GM23248 (cell line): ENCODE results near the gene WTIP. TPM values are rescaled to one million over a fixed set of nuclear protein-coding genes. Genes with fewer than 3 reads are reported as not detected.
"Not testable (repeated sequence)": the region's sequence is repeated elsewhere in the genome, so short reads cannot be mapped to it uniquely, and the experiment has no call there.

ENCODE experiments used
- DNase-seq: peaks from one replicate; pipeline ENCODE4 v3.0.0-alpha.2; 2015
- H2AFZ ChIP-seq: fragments of 200-600 bp; sonication (generic); 2 replicates; pipeline ENCODE4 v1.6.1; 2016; ENCODE audit warnings: antibody characterized with exemption
- H3F3A ChIP-seq: fragments of 200-600 bp; sonication (generic); 2 replicates; pipeline ENCODE4 v1.6.1; 2016; ENCODE audit warnings: mild to moderate bottlenecking, antibody characterized with exemption, mixed run types; ENCODE audit not compliant: insufficient read depth
- H3K27ac ChIP-seq: fragments of 200-600 bp; sonication (generic); 2 replicates; pipeline ENCODE4 v1.5.1; 2016; ENCODE audit warnings: mild to moderate bottlenecking
- H3K27me3 ChIP-seq: fragments of 200-600 bp; sonication (generic); replicated peaks from 2 replicates; pipeline ENCODE4 v1.6.1; 2016; ENCODE audit warnings: mild to moderate bottlenecking; ENCODE audit not compliant: insufficient read depth
- H3K36me3 ChIP-seq: fragments of 200-600 bp; sonication (generic); 2 replicates; pipeline ENCODE4 v1.6.1; 2016; ENCODE audit warnings: low read depth, mild to moderate bottlenecking
- H3K4me1 ChIP-seq: fragments of 200-600 bp; sonication (generic); 2 replicates; pipeline ENCODE4 v1.6.1; 2016; ENCODE audit warnings: mild to moderate bottlenecking; ENCODE audit not compliant: insufficient read depth
- H3K4me2 ChIP-seq: fragments of 200-600 bp; sonication (generic); one replicate; pipeline ENCODE4 v1.6.1; 2016; ENCODE audit warnings: mild to moderate bottlenecking; ENCODE audit not compliant: unreplicated experiment
- H3K4me3 ChIP-seq: fragments of 200-600 bp; sonication (generic); 2 replicates; pipeline ENCODE4 v1.5.1; 2016; ENCODE audit warnings: mild to moderate bottlenecking
- H3K79me2 ChIP-seq: fragments of 200-600 bp; sonication (generic); 2 replicates; pipeline ENCODE4 v1.6.1; 2016; ENCODE audit warnings: mild to moderate bottlenecking; ENCODE audit not compliant: insufficient read depth
- H3K9ac ChIP-seq: fragments of 200-600 bp; sonication (generic); 2 replicates; pipeline ENCODE4 v1.6.1; 2016; ENCODE audit warnings: mild to moderate bottlenecking
- H3K9me2 ChIP-seq: fragments of 200-600 bp; sonication (generic); 2 replicates; pipeline ENCODE4 v1.6.1; 2016; ENCODE audit warnings: mixed run types, mild to moderate bottlenecking, moderate library complexity; ENCODE audit not compliant: insufficient read depth
- H3K9me3 ChIP-seq: fragments of 200-600 bp; sonication (generic); one replicate; pipeline ENCODE4 v1.6.1; 2017; ENCODE audit warnings: low read depth
- H4K20me1 ChIP-seq: fragments of 200-600 bp; sonication (generic); 2 replicates; pipeline ENCODE4 v1.6.0; 2016; ENCODE audit not compliant: insufficient read depth
- EZH2 ChIP-seq: fragments of 200-600 bp; sonication (generic); IDR thresholded peaks from 2 replicates; pipeline ENCODE4 v1.6.1; 2018; ENCODE audit warnings: antibody characterized with exemption, mild to moderate bottlenecking; ENCODE audit not compliant: insufficient read depth, poor library complexity, severe bottlenecking
- EZH2phosphoT487 ChIP-seq: fragments of 200-600 bp; sonication (generic); IDR thresholded peaks from 2 replicates; pipeline ENCODE4 v1.6.1; 2018; ENCODE audit warnings: antibody characterized with exemption, moderate library complexity, mild to moderate bottlenecking, low read depth; ENCODE audit not compliant: insufficient read depth
- WGBS, 2 experiments: methylation state at CpG; one replicate each; pipeline ENCODE4 v1.1.6; 2015 to 2017; ENCODE audit warnings: low lambda C conversion rate in 2 of 2, low coverage in 1 of 2; ENCODE audit errors: missing lambda C conversion rate in 2 of 2; 5-methylcytosine and 5-hydroxymethylcytosine counted together
- in situ Hi-C: fragments of 300-500 bp; cut with MboI; formaldehyde crosslinking; loops from 2 replicates; pipeline ENCODE4 v1.15.0; 2020
- polyA plus RNA-seq: library from polyadenylated mRNA; unstranded; fragments of >200 nt; fragmentation: Nextera tagmentation; extraction: Ambion mirVana; gene quantifications from 2 replicates; pipeline ENCODE4 v1.2.1, GENCODE V29; 2016
- total RNA-seq: library from RNA; depleted of rRNA; stranded (reverse); fragments of >200 nt; shearing (Covaris generic); gene quantifications from 2 replicates; pipeline ENCODE4 v1.2.3, GENCODE V29; 2014

Gene WTIP
- total and polyA plus RNA-seq, 2 experiments from 2014 or later, result 2.2 to 35.2 TPM

DNA sequence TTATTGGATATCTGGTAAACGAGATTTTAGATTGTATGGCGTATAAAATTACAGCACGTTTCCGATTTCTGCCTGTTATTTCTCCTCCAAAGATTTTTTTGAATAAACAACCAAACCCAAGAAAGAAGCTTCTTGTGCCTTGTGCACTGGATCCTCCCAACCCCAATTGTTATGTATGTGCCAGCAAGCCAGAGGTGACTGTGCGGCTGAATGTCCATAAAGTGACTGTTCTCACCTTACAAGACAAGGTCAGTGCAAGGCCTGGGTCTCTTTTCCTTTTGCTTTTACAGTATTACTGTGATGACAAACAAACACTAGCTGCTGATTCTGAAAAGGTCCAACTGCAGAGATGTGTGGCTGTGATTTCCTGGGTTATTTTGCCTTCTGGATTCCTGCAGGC, 22.9 kb upstream of the WTIP start:
- no peaks in the 10 kb centered on the region for H3K9me3 ChIP-seq
- no peaks in the 10 kb centered on the region for H3K9me2 ChIP-seq
- H3K27me3 ChIP-seq, result no peaks in the 10 kb centered on the region
- peaks cover 82% of the 10 kb centered on the region for H3K79me2 ChIP-seq
- TF ChIP-seq EZH2phosphoT487, result no peak
- no peak for TF ChIP-seq EZH2
- no peak overlapping the region for H2AFZ ChIP-seq
- no peak for DNase-seq
- no peaks in the 10 kb centered on the region for H4K20me1 ChIP-seq
- 80 to 83% methylated on average over 5 of the region's 5 CpGs for WGBS, 2 experiments
- H3K36me3 ChIP-seq, result peaks cover 65% of the 10 kb centered on the region
- no peak overlapping the region for H3K4me3 ChIP-seq
- no peak overlapping the region for H3K27ac ChIP-seq
- peaks cover 25% of the 10 kb centered on the region for H3K4me1 ChIP-seq
- in situ Hi-C loops, result no loop called here
- H3F3A ChIP-seq, result peaks cover 40% of the 10 kb centered on the region
- H3K4me2 ChIP-seq, result no peak overlapping the region
- no peak overlapping the region for H3K9ac ChIP-seq

DNA sequence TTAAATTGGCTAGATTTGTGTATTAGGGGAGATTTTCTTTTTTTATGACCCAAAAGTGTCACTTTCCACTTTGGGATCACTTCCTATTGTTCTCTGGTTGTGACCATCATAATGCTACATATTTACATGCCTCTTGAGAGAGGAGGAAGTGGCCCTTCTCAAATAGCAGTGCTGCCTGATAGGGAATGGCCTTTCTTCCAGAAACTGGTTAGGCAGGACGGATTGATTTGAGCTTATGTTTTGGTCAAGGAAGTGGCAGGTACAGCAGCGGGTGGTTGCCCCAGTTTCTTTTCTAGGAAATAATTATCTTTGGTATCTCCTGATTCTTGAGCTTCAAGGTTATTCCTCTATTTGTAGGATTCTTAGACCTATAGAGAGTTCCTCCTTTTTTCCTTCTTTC, 21.9 kb upstream of the WTIP start:
- no peak overlapping the region for H3K4me2 ChIP-seq
- H4K20me1 ChIP-seq, result no peaks in the 10 kb centered on the region
- H2AFZ ChIP-seq, result no peak overlapping the region
- in situ Hi-C loops, result no loop called here
- no peaks in the 10 kb centered on the region for H3K9me3 ChIP-seq
- peaks cover 91% of the 10 kb centered on the region for H3K79me2 ChIP-seq
- WGBS, 2 experiments, result 98 to 100% methylated on average over 2 of the region's 2 CpGs
- no peaks in the 10 kb centered on the region for H3K9me2 ChIP-seq
- H3K27me3 ChIP-seq, result no peaks in the 10 kb centered on the region
- H3F3A ChIP-seq, result peaks cover 31% of the 10 kb centered on the region
- no peak overlapping the region for H3K4me3 ChIP-seq
- DNase-seq, result no peak
- no peak overlapping the region for H3K9ac ChIP-seq
- no peak for TF ChIP-seq EZH2
- TF ChIP-seq EZH2phosphoT487, result no peak
- H3K27ac ChIP-seq, result no peak overlapping the region
- H3K36me3 ChIP-seq, result peaks cover 73% of the 10 kb centered on the region
- H3K4me1 ChIP-seq, result peaks cover 16% of the 10 kb centered on the region

DNA sequence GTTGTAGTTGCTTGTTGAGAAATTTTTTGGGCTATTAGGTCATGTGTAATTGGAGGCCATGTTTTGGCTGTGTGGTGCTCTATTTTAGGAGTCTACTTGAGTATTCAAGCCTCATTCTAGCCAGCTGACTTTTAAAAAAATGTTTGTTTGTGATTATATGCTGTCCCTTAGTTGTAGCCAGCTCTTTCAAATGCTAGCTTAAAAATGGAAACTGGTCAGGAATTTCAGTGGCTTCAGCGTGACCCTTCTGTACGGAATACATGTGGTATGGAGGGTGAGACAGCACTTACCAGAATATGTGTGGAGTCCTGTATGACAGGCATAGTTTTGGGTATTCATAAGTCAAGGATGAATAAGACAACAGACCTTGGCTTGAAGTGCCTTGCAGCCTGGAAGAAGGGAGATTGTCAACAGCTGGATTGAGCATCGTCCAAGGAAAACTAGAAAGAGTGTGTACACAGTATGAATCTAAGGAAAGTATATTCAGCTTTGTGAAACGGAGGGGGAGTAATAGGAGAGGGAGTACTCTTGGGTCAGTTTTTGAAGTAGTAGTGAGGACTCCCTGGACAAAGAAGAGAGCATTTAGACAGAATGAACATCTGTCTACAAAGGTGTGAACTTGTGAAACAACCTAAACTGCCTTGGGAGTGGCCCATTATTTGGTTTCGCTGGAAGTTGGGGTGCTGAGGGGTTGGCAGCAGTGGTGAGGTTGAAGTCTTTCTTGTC, 20.0 kb upstream of the WTIP start:
- Histone ChIP-seq H3K79me2 (peaks cover 94% of the 10 kb centered on the region), H3K27ac (peak overlapping the region; percentile 33), H3K27me3 (no peaks in the 10 kb centered on the region), H3F3A (peaks cover 20% of the 10 kb centered on the region), H3K9me3 (no peaks in the 10 kb centered on the region), H3K9ac (no peak overlapping the region), H3K4me2 (no peak overlapping the region), H3K36me3 (peaks cover 77% of the 10 kb centered on the region), H3K4me1 (peaks cover 12% of the 10 kb centered on the region), H2AFZ (no peak overlapping the region), H4K20me1 (no peaks in the 10 kb centered on the region), H3K4me3 (no peak overlapping the region), H3K9me2 (no peaks in the 10 kb centered on the region)
- in situ Hi-C loops, result no loop called here
- WGBS, 2 experiments, result 75 to 77% methylated on average over 5 of the region's 5 CpGs
- peak; percentile 42 for DNase-seq
- TF ChIP-seq EZH2 (no peak), EZH2phosphoT487 (no peak)

DNA sequence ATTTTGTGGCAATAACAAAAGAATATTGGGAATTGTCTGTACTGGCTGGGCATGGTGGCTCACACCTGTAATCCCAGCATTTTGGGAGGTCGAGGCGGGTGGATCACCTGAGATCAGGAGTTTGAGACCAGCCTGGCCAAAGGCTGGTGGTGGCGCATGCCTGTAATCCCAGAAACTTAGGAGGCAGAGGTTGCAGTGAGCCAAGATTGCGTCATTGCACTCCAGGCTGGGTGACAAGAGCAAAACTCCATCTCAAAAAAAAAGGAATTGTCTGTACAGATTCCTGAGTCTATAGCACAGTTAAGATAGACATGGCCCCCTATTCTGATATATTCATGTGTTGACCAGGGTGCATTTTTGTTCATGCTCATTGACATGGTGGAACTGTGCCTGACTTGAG, 16.8 kb upstream of the WTIP start:
- H3K4me2 ChIP-seq, H3K27ac ChIP-seq, H4K20me1 ChIP-seq, H2AFZ ChIP-seq, DNase-seq, H3K27me3 ChIP-seq, H3K4me3 ChIP-seq, H3K9me3 ChIP-seq, in situ Hi-C loops, H3K9me2 ChIP-seq, H3K9ac ChIP-seq: not testable (repeated sequence)
- Histone ChIP-seq H3K36me3 (peaks cover 74% of the 10 kb centered on the region), H3F3A (peaks cover 25% of the 10 kb centered on the region), H3K79me2 (peaks cover 73% of the 10 kb centered on the region), H3K4me1 (peaks cover 12% of the 10 kb centered on the region)
- 89 to 96% methylated on average over 4 of the region's 4 CpGs for WGBS, 2 experiments

DNA sequence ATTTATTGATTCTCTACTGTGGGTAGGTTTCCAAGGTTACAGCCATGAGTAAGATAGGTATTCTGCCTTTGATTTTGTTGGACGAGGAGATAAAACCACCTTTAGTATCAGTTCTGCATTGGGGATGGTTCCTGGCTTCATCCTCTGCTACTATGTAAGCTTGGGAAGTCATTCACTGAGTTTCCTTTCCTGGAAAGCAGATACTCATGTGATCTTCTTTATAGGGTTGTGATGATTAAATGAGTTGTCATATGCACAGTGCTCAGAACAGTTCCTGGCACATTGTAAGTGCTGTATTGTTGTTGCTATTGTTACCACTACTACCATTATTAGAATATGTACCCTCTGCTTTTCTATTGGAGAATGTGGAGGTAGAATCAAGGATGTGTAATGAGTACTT, 13.1 kb upstream of the WTIP start:
- TF ChIP-seq EZH2phosphoT487, result no peak
- no peak for TF ChIP-seq EZH2
- H3K27me3 ChIP-seq, result no peaks in the 10 kb centered on the region
- H3K79me2 ChIP-seq, result peaks cover 37% of the 10 kb centered on the region
- no peak overlapping the region for H3K4me3 ChIP-seq
- H3K9me2 ChIP-seq, result no peaks in the 10 kb centered on the region
- DNase-seq, result peak; percentile 44
- H4K20me1 ChIP-seq, result no peaks in the 10 kb centered on the region
- peaks cover 21% of the 10 kb centered on the region for H3F3A ChIP-seq
- 93 to 97% methylated on average over 1 of the region's 1 CpG for WGBS, 2 experiments
- H3K27ac ChIP-seq, result no peak overlapping the region
- no peaks in the 10 kb centered on the region for H3K9me3 ChIP-seq
- H3K4me2 ChIP-seq, result no peak overlapping the region
- no peak overlapping the region for H2AFZ ChIP-seq
- no peaks in the 10 kb centered on the region for H3K4me1 ChIP-seq
- in situ Hi-C loops, result no loop called here
- H3K36me3 ChIP-seq, result peaks cover 70% of the 10 kb centered on the region
- H3K9ac ChIP-seq, result no peak overlapping the region

DNA sequence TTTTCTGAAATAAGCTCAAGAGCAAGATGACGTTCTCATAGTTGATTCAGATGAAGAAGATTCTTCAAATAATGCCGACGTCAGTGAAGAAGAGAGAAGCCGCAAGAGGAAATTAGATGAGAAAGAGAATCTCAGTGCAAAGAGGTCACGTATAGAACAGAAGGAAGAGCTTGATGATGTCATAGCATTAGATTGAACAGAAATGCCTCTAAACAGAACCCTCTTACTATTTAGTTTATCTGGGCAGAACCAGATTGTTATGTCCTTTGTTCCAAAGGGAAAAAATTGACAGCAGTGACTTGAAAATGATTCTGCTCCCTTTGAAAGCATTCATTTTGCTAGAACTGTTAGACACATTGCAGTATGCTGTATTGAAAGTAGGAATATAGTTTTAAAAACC, 12.5 kb upstream of the WTIP start:
- H2AFZ ChIP-seq, H3K27me3 ChIP-seq, H3K27ac ChIP-seq, H4K20me1 ChIP-seq, H3K4me3 ChIP-seq, DNase-seq, H3K4me2 ChIP-seq, in situ Hi-C loops, H3K9ac ChIP-seq, H3K9me3 ChIP-seq, H3K4me1 ChIP-seq, H3K9me2 ChIP-seq: not testable (repeated sequence)
- Histone ChIP-seq H3K36me3 (peaks cover 64% of the 10 kb centered on the region), H3K79me2 (peaks cover 31% of the 10 kb centered on the region), H3F3A (peaks cover 27% of the 10 kb centered on the region)
- 85 to 88% methylated on average over 5 of the region's 5 CpGs for WGBS, 2 experiments
